Adipocyte (in vitro differentiated cells): ENCODE measurements around the gene IGSF21.

Source experiments
- DNase-seq: peaks from one replicate; pipeline ENCODE4 v3.0.0-alpha.2; 2015; ENCODE audit warnings: low read depth
- H3K27me3 ChIP-seq: replicated peaks from 2 replicates; pipeline ENCODE4 v1.7.0; 2013; ENCODE audit warnings: mild to moderate bottlenecking, low read length, moderate library complexity; ENCODE audit not compliant: control insufficient read depth, insufficient read depth
- H3K36me3 ChIP-seq: 2 replicates; pipeline ENCODE4 v1.7.0; 2013; ENCODE audit warnings: low read length, mild to moderate bottlenecking, moderate library complexity; ENCODE audit not compliant: control insufficient read depth, insufficient read depth, severe bottlenecking
- H3K4me1 ChIP-seq: 2 replicates; pipeline ENCODE4 v1.7.0; 2013; ENCODE audit warnings: mild to moderate bottlenecking, low read length, moderate library complexity; ENCODE audit not compliant: control insufficient read depth, insufficient read depth
- H3K4me3 ChIP-seq: 2 replicates; pipeline ENCODE4 v1.7.0; 2013; ENCODE audit warnings: mild to moderate bottlenecking, low read length, moderate library complexity
- H3K9ac ChIP-seq: 2 replicates; pipeline ENCODE4 v1.7.0; 2013; ENCODE audit warnings: mild to moderate bottlenecking, low read length, moderate library complexity
- H3K9me3 ChIP-seq: 2 replicates; pipeline ENCODE4 v1.7.0; 2013; ENCODE audit warnings: mild to moderate bottlenecking, low read length, moderate library complexity; ENCODE audit not compliant: control insufficient read depth

The IGSF21 gene

DNA sequence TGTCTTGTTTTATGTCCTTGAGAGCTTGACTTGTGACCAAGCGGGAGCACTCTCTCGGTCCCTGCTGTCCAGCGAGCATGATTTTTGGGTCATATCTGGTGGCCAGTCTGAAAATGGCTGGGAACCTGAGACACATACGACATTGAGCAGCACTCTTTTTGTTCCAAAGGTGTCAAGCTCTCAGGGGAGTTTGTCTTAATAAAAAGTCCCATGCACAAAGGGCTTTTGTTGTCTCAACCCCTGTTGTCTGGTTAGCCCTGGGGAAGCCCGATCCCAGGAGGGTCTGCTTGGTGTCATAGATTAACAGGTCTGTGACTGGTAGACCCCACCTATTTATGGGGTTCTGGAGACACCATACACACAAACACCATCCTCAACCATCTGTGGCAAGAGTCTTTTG, 315.4 kb downstream of the IGSF21 start:
- no peaks in the 10 kb centered on the region for H3K36me3 ChIP-seq
- H3K27me3 ChIP-seq, result no peaks in the 10 kb centered on the region
- H3K4me1 ChIP-seq, result no peaks in the 10 kb centered on the region
- DNase-seq, result no peak
- H3K9ac ChIP-seq, result no peak overlapping the region
- H3K9me3 ChIP-seq, result peaks cover 18% of the 10 kb centered on the region
- H3K4me3 ChIP-seq, result no peak overlapping the region

DNA sequence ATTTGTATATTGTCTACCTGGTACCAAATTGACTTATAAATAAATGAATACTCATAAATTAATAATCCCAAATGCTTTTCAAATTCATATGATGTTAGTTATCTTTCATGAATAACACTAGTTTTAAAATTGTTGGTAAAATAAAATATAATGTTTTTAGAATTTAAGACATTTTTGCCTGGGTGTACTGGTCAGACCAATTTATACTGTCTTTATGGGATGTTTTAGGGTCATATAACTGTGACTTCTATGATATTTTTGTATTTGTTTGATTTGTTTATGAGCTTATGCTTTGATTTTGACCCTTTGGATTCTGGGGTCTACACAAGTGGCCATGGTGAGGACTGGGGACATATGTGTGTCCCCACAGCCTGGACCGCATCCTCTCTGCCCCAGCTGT, 319.0 kb downstream of the IGSF21 start:
- Histone ChIP-seq H3K4me3 (no peak overlapping the region), H3K9ac (no peak overlapping the region), H3K9me3 (peaks cover 18% of the 10 kb centered on the region), H3K4me1 (no peaks in the 10 kb centered on the region), H3K36me3 (no peaks in the 10 kb centered on the region), H3K27me3 (no peaks in the 10 kb centered on the region)
- DNase-seq, result no peak
